HepG2 (cell line): Measurements from ENCODE around the gene C1orf35. TPM values are rescaled to one million over a fixed set of nuclear protein-coding genes. Genes with fewer than 3 reads are reported as not detected.

Experiments used
- FUBP1 ChIP-seq: sonication (generic); formaldehyde crosslinking; IDR thresholded peaks from 2 replicates; pipeline ENCODE4 v1.5.1; 2020; ENCODE audit warnings: missing genetic modification reagents, mild to moderate bottlenecking, borderline replicate concordance
- MAFK ChIP-seq, 2 experiments: IDR thresholded peaks in 1 of 2; conservative IDR thresholded peaks in 1 of 2; 2 replicates each; pipeline ENCODE4 v1.6.1; 2011; ENCODE audit warnings: improper control_type of control experiment in 2 of 2, low read length in 2 of 2
- POLR2G ChIP-seq: fragments of 200-400 bp; formaldehyde crosslinking; IDR thresholded peaks from 2 replicates; pipeline ENCODE4 v1.6.1; 2018; ENCODE audit warnings: mild to moderate bottlenecking, low read depth, low read length, moderate library complexity
- polyA plus RNA-seq, 8 experiments: library from polyadenylated mRNA; depleted of rRNA in 3 of 8; stranded (reverse) in 7 of 8; unstranded in 1 of 8; fragments of >200 nt; fragmentation: Illumina TruSeq in 4 of 8; extraction: Trizol in 4 of 8; gene quantifications; 2 replicates each; pipeline versions ENCODE4 v1.2.1 to v1.2.3, GENCODE V29; 2011 to 2016; ENCODE audit warnings: low read depth in 4 of 8, missing spikeins in 1 of 8, mixed read lengths in 1 of 8; ENCODE audit not compliant: insufficient read depth in 1 of 8
- total RNA-seq, 5 experiments: library from RNA; depleted of rRNA; stranded (reverse); fragments of >200 nt; fragmentation: Illumina TruSeq; extraction: Trizol; gene quantifications; 2 replicates each; pipeline ENCODE4 v1.2.3, GENCODE V29; 2016; ENCODE audit warnings: low read depth in 1 of 5
- TF ChIP-seq, protein P1 (sequence below): sonication (generic); formaldehyde crosslinking; IDR thresholded peaks from 2 replicates; pipeline ENCODE4 v1.4.0; 2020; ENCODE audit warnings: missing genetic modification reagents
- TF ChIP-seq, protein P2 (sequence below): sonication (generic); formaldehyde crosslinking; IDR thresholded peaks from 2 replicates; pipeline ENCODE4 v1.5.0; 2020; ENCODE audit warnings: mild to moderate bottlenecking, missing genetic modification reagents, borderline replicate concordance

C1orf35 gene
- total and polyA plus RNA-seq, 2 of the 13 experiments (the other 11 are each of a cell fraction or from before 2014, with no cell fraction given): 8.1 to 19.3 TPM

DNA sequence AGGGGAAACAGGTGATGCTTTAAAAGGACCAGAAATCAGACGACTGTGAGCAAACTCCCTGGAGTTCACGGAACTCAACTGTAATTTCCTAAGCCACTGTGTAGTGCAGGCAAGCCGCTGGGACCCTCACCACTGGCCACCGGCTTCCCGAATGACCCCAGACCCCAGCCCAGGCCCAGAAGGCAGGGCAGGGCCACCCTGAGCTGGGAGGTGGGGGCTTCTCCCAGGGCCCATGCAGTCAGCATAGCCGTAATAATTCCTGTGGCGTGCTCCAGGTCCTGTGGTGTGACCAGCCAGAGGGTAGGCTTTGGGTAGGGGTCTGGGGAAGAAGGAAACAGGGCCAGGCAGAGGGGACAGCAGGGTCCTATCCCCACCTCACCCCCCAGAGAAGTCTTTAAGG is 24.1 kb downstream of the C1orf35 start (continued):
- TF ChIP-seq, protein P1, sequence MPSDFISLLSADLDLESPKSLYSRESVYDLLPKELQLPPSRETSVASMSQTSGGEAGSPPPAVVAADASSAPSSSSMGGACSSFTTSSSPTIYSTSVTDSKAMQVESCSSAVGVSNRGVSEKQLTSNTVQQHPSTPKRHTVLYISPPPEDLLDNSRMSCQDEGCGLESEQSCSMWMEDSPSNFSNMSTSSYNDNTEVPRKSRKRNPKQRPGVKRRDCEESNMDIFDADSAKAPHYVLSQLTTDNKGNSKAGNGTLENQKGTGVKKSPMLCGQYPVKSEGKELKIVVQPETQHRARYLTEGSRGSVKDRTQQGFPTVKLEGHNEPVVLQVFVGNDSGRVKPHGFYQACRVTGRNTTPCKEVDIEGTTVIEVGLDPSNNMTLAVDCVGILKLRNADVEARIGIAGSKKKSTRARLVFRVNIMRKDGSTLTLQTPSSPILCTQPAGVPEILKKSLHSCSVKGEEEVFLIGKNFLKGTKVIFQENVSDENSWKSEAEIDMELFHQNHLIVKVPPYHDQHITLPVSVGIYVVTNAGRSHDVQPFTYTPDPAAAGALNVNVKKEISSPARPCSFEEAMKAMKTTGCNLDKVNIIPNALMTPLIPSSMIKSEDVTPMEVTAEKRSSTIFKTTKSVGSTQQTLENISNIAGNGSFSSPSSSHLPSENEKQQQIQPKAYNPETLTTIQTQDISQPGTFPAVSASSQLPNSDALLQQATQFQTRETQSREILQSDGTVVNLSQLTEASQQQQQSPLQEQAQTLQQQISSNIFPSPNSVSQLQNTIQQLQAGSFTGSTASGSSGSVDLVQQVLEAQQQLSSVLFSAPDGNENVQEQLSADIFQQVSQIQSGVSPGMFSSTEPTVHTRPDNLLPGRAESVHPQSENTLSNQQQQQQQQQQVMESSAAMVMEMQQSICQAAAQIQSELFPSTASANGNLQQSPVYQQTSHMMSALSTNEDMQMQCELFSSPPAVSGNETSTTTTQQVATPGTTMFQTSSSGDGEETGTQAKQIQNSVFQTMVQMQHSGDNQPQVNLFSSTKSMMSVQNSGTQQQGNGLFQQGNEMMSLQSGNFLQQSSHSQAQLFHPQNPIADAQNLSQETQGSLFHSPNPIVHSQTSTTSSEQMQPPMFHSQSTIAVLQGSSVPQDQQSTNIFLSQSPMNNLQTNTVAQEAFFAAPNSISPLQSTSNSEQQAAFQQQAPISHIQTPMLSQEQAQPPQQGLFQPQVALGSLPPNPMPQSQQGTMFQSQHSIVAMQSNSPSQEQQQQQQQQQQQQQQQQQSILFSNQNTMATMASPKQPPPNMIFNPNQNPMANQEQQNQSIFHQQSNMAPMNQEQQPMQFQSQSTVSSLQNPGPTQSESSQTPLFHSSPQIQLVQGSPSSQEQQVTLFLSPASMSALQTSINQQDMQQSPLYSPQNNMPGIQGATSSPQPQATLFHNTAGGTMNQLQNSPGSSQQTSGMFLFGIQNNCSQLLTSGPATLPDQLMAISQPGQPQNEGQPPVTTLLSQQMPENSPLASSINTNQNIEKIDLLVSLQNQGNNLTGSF: no peak
- TF ChIP-seq MAFK (conservative IDR thresholded peaks at IDR 0.05 in 1 of 2, IDR thresholded peaks at IDR 0.05 in 1 of 2; ENCODE audit: low read length in 2 of 2) (no peak), FUBP1 (CRISPR knock-in tag) (no peak), POLR2G (no peak)
- TF ChIP-seq, protein P2, sequence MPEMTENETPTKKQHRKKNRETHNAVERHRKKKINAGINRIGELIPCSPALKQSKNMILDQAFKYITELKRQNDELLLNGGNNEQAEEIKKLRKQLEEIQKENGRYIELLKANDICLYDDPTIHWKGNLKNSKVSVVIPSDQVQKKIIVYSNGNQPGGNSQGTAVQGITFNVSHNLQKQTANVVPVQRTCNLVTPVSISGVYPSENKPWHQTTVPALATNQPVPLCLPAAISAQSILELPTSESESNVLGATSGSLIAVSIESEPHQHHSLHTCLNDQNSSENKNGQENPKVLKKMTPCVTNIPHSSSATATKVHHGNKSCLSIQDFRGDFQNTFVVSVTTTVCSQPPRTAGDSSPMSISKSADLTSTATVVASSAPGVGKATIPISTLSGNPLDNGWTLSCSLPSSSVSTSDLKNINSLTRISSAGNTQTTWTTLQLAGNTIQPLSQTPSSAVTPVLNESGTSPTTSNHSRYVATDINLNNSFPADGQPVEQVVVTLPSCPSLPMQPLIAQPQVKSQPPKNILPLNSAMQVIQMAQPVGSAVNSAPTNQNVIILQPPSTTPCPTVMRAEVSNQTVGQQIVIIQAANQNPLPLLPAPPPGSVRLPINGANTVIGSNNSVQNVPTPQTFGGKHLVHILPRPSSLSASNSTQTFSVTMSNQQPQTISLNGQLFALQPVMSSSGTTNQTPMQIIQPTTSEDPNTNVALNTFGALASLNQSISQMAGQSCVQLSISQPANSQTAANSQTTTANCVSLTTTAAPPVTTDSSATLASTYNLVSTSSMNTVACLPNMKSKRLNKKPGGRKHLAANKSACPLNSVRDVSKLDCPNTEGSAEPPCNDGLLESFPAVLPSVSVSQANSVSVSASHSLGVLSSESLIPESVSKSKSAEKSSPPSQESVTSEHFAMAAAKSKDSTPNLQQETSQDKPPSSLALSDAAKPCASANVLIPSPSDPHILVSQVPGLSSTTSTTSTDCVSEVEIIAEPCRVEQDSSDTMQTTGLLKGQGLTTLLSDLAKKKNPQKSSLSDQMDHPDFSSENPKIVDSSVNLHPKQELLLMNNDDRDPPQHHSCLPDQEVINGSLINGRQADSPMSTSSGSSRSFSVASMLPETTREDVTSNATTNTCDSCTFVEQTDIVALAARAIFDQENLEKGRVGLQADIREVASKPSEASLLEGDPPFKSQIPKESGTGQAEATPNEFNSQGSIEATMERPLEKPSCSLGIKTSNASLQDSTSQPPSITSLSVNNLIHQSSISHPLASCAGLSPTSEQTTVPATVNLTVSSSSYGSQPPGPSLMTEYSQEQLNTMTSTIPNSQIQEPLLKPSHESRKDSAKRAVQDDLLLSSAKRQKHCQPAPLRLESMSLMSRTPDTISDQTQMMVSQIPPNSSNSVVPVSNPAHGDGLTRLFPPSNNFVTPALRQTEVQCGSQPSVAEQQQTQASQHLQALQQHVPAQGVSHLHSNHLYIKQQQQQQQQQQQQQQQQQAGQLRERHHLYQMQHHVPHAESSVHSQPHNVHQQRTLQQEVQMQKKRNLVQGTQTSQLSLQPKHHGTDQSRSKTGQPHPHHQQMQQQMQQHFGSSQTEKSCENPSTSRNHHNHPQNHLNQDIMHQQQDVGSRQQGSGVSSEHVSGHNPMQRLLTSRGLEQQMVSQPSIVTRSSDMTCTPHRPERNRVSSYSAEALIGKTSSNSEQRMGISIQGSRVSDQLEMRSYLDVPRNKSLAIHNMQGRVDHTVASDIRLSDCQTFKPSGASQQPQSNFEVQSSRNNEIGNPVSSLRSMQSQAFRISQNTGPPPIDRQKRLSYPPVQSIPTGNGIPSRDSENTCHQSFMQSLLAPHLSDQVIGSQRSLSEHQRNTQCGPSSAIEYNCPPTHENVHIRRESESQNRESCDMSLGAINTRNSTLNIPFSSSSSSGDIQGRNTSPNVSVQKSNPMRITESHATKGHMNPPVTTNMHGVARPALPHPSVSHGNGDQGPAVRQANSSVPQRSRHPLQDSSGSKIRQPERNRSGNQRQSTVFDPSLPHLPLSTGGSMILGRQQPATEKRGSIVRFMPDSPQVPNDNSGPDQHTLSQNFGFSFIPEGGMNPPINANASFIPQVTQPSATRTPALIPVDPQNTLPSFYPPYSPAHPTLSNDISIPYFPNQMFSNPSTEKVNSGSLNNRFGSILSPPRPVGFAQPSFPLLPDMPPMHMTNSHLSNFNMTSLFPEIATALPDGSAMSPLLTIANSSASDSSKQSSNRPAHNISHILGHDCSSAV (CRISPR knock-in tag): no peak
